GM21360 (cell line): Measurements from ENCODE around the gene NKD2.
"Not testable (repeated sequence)": the region's sequence is repeated elsewhere in the genome, so short reads cannot be mapped to it uniquely, and the experiment has no call there.

Source experiments
- ATAC-seq: cut with Tn5 transposase; IDR thresholded peaks from one replicate; pipeline ENCODE4 v1.9.1; 2021; ENCODE audit warnings: mild to moderate bottlenecking, moderate library complexity; ENCODE audit not compliant: unreplicated experiment

Gene NKD2

GRCh38 chr5:1012313-1012841 lies 3.8 kb downstream of the NKD2 start:
- no peak for ATAC-seq

GRCh38 chr5:1012900-1013237 lies 4.3 kb downstream of the NKD2 start:
- ATAC-seq: no peak

- ATAC-seq: no peak
These were observed 4.8 kb downstream of the NKD2 start for GRCh38 chr5:1013238-1013947.

- ATAC-seq: no peak
These were observed 5.3 kb downstream of the NKD2 start for GRCh38 chr5:1013948-1014301.

- ATAC-seq: no peak
These were observed 5.7 kb downstream of the NKD2 start for GRCh38 chr5:1014346-1014745.

GRCh38 chr5:1014781-1015221 lies 6.2 kb downstream of the NKD2 start:
- no peak for ATAC-seq

GRCh38 chr5:1015507-1015906 lies 6.9 kb downstream of the NKD2 start:
- ATAC-seq: no peak

- ATAC-seq: no peak
These were observed 7.4 kb downstream of the NKD2 start for GRCh38 chr5:1016036-1016435.

GRCh38 chr5:1016476-1016875 lies 7.9 kb downstream of the NKD2 start:
- ATAC-seq: no peak

GRCh38 chr5:1017056-1017455 lies 8.5 kb downstream of the NKD2 start:
- no peak for ATAC-seq

GRCh38 chr5:1017691-1018455 lies 9.3 kb downstream of the NKD2 start:
- ATAC-seq: no peak

- no peak for ATAC-seq
These were observed 10.0 kb downstream of the NKD2 start for GRCh38 chr5:1018596-1018995.

- no peak for ATAC-seq
These were observed 10.7 kb downstream of the NKD2 start for GRCh38 chr5:1019001-1019905.

GRCh38 chr5:1020452-1020961 lies 11.9 kb downstream of the NKD2 start:
- ATAC-seq: no peak

GRCh38 chr5:1021136-1021968 lies 12.8 kb downstream of the NKD2 start:
- ATAC-seq: no peak

GRCh38 chr5:1021969-1022336 lies 13.4 kb downstream of the NKD2 start:
- not testable (repeated sequence) for ATAC-seq

GRCh38 chr5:1026700-1027621 lies 18.4 kb downstream of the NKD2 start:
- ATAC-seq: no peak

- no peak for ATAC-seq
These were observed 19.2 kb downstream of the NKD2 start for GRCh38 chr5:1027631-1028441.
